Gastrocnemius medialis (tissue), 4 donors: ENCODE results near the gene ORAI2. TPM values are rescaled to one million over a fixed set of nuclear protein-coding genes. Genes with fewer than 3 reads are reported as not detected.
"Not testable (repeated sequence)": the region's sequence is repeated elsewhere in the genome, so short reads cannot be mapped to it uniquely, and the experiment has no call there.

Experiments used
- ATAC-seq, 2 donors: fragments of 150-250 bp; one replicate each; pipeline ENCODE4 v1.9.1; 2016
- DNase-seq, 2 donors: peaks; one replicate each; pipeline ENCODE4 v3.0.0-alpha.2; 2019
- H3K27ac ChIP-seq, 4 donors: fragments of 200-600 bp; sonication (generic); 1 replicate in 1 of 4; 2 replicates in 3 of 4; pipeline ENCODE4 v1.5.1; 2016 to 2018; ENCODE audit warnings: mild to moderate bottlenecking in 2 of 4, moderate library complexity in 1 of 4
- H3K27me3 ChIP-seq, 3 donors: fragments of 200-600 bp; sonication (generic) in 2 of 3; 1 replicate in 1 of 3; 2 replicates in 2 of 3; pipeline versions ENCODE4 v1.5.1 to v1.6.0; 2016 to 2019; ENCODE audit warnings: mild to moderate bottlenecking in 1 of 3, moderate library complexity in 1 of 3
- H3K36me3 ChIP-seq, 2 donors: fragments of 200-600 bp; sonication (generic) in 1 of 2; one replicate each; pipeline ENCODE4 v1.5.1; 2017 to 2018
- H3K4me1 ChIP-seq, 2 donors: fragments of 200-600 bp; sonication (generic) in 1 of 2; one replicate each; pipeline ENCODE4 v1.5.1; 2016 to 2017; ENCODE audit warnings: mild to moderate bottlenecking in 2 of 2
- H3K4me3 ChIP-seq, 4 donors: fragments of 200-600 bp; sonication (generic) in 3 of 4; 1 replicate in 1 of 4; 2 replicates in 3 of 4; pipeline ENCODE4 v1.5.1; 2016 to 2019; ENCODE audit warnings: mild to moderate bottlenecking in 2 of 4
- H3K9me3 ChIP-seq, 3 donors: fragments of 200-600 bp; sonication (generic) in 2 of 3; 1 replicate in 1 of 3; 2 replicates in 2 of 3; pipeline ENCODE4 v1.5.1; 2016 to 2019
- in situ Hi-C, 4 donors: fragments of 200-750 bp; cut with MboI; loops; one replicate each; pipeline versions ENCODE4 v1.15.0 to v1.8.0; 2017; ENCODE audit warnings: low sequenced_read_pairs in 4 of 4
- intact Hi-C: fragments of 100-400 bp; cut with DNase I; formaldehyde crosslinking; loops from one replicate; pipeline ENCODE4 v1.15.1; 2023; ENCODE audit warnings: low total_unique reads
- microRNA-seq, 2 donors: library from miRNA; unstranded; fragments of <30 nt; microRNA quantifications; one replicate each; pipeline ENCODE4, GENCODE V29; 2016; ENCODE audit warnings: borderline replicate concordance in 2 of 2
- total RNA-seq, 4 donors: library from RNA; depleted of rRNA; stranded (reverse); fragments of >200 nt; gene quantifications; one replicate each; pipeline versions ENCODE4 v1.1.0 to v1.2.3, GENCODE V29; 2016

Gene ORAI2
- total RNA-seq, 4 donors from 2014 or later, result 1.8 to 4.1 (median 2.3) TPM

DNA sequence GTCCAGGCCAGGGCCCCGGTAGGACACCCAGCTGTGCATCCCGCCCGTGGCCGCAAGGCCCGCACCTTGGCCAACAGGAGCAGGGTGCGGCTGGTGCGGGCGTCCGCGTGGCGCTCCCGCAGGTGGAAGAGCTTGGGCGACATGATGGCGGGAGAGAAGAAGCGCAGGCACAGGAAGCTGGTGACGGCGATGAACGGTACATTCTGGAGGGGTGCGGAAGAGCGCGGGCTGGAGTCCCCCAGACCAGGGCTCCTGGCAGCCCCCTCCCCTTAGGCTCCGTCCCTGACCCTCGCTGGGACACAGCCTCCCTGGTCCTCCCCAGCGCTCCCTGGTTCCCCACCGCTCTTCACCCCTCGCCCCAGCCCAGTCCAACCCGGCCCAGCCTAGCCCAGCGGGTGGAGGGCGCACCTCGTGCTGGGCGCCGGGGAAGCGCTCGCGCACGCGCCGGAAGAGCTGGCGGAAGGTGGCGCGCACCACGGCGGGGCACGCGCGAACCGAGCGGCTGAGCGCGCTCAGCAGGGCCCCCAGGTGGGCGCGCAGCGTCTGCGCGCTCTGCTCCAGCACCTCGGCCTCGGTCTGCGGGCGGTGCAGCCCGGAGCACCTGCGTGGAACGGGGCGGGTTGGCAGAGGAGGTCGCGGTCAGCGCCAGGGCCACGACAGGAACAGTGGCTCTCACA is 61.2 kb downstream of the ORAI2 start:
- ATAC-seq, DNase-seq, H3K27ac ChIP-seq, H3K4me1 ChIP-seq, H3K27me3 ChIP-seq, H3K36me3 ChIP-seq, in situ Hi-C loops, H3K4me3 ChIP-seq, H3K9me3 ChIP-seq, intact Hi-C loops: not testable (repeated sequence)

DNA sequence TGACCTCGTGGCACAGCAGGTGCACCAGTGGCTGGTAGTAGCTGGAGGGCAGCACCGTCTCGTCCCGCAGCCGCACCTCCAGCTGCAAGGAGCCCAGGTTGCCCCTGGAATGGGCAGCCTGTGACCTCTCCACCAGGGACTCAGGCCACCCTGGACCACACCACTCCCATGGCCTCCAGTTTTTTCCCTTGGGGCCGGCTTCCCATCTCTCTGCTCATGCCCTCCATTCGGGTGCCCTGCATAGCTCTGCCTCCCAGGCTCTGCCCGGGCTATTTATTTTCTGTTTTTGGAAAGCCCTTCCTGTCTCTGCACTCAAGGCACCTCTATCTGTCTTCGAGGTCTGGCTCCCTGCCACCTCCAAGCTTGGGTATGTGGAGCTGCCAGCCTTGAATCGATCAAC is 63.5 kb downstream of the ORAI2 start:
- ATAC-seq, intact Hi-C loops, H3K36me3 ChIP-seq, H3K4me3 ChIP-seq, H3K4me1 ChIP-seq, in situ Hi-C loops, H3K9me3 ChIP-seq, H3K27me3 ChIP-seq: not testable (repeated sequence)
- H3K27ac ChIP-seq, result peak overlapping the region; percentile 26 to 60 (median 48)
- DNase-seq, result peak in 1 of 2 donors; percentile 7

DNA sequence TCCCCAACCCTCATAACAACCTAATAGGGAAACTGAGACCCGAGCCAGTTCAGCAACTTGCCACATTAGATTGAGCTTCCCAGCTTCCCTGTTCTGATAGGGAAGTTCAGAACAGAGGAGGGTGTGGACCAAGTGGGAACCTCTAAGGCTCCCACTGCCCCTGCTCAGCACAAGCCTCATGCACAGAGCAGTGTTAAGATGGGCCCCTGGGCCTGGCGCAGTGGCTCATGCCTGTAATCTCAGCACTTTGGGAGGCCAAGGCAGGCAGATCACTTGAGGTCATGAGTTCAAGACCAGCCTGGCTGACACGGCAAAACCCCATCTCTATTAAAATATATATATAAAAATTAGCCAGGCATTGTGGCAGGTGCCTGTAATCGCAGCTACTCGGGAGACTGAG is 63.9 kb downstream of the ORAI2 start:
- H3K4me1 ChIP-seq, H3K27me3 ChIP-seq, H3K9me3 ChIP-seq, intact Hi-C loops, H3K4me3 ChIP-seq, in situ Hi-C loops, H3K36me3 ChIP-seq, ATAC-seq: not testable (repeated sequence)
- H3K27ac ChIP-seq, result peak overlapping the region in 3 of 4 donors; percentile 55 to 64 (median 60)
- peak in 1 of 2 donors; percentile 12 for DNase-seq

DNA sequence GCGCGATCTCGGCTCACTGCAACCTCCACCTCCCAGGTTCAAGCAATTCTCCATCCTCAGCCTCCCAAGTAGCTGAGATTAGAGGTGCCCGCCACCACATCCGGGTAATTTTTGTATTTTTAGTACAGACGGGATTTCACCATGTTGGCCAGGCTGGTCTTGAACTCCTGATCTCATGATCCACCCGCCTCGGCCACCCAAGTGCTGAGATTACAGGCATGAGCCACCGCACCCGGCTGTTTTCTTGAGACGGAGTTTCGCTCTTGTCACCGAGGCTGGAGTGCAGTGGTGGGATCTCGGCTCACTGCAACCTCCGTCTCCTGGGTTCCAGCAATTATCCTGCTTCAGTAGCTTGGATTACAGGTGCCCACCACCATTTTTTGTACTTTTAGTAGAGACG is 64.9 kb downstream of the ORAI2 start:
- in situ Hi-C loops, intact Hi-C loops, ATAC-seq, H3K4me3 ChIP-seq, H3K4me1 ChIP-seq, DNase-seq, H3K9me3 ChIP-seq, H3K36me3 ChIP-seq, H3K27me3 ChIP-seq: not testable (repeated sequence)
- peak overlapping the region in 2 of 4 donors; percentile 39 to 66 for H3K27ac ChIP-seq

DNA sequence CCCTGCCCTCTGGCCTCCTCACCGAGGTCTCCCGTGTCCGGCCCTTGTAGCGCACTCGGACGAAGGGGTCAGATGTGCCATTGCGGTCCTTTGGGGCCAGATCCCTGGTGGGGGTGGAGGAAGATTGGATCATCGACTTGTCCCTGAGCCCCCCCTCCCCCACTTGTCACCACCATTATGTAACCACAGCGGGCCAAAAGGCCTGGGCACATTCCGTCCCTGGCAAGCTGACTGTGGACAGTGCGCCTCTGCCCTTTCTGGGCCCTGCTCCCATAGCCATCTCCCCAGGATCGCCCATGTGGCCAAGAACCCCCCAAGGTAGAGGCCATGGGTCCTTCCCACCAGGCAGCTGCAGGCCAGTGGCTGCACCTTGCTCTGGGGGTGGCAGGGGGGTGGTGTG is 69.8 kb downstream of the ORAI2 start:
- H3K9me3 ChIP-seq, H3K36me3 ChIP-seq, H3K4me3 ChIP-seq, intact Hi-C loops, H3K27ac ChIP-seq, in situ Hi-C loops, H3K4me1 ChIP-seq, DNase-seq, H3K27me3 ChIP-seq: not testable (repeated sequence)
- peak; percentile 59 to 69 for ATAC-seq

DNA sequence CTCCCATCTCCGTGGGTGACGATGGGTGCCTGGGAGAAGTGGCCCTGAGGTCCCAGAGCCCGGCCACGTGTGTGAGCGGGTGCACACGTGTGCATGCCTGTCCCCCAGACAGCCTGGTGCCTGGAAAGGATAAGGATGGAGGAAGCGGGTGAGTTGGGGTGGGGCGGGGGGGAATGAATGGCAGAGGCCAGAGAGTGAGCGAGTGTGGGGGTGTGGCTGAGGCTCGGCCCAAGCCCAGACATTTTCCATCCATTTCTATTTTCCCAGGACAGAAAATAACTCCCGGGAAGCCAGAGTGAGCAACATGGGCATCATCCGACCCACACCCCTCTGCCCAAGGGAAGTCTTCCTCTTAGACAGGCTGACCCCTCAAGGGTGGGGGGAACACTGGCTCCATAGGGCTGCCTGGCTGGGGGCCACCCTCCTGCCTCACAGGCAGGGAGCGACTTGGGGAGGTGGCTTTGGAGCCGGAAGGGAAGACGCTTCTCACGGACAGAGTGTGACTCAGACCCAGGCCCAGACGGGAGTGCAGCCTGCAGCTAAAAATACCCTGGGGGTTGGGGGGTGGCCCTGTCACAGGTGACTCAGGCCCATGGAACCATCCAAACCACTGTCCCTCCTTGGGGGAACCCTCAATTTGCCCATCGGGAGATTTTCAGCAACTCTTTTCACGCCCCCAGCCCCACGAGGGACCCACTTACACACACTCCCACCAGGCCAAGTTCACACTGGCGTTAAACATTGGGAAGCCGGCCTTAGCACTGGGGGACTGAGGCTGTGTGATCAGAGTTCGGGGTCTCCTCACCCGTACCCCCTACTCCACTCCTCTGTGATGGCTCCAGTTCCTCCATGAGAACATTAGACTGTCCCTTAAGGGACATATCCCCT is 72.2 kb downstream of the ORAI2 start:
- ATAC-seq (peak; percentile 57 to 71), DNase-seq (peak in 1 of 2 donors; percentile 40)
- H3K27ac ChIP-seq, result peak overlapping the region; percentile 81 to 87 (median 85)
- H3K4me1 ChIP-seq, H3K4me3 ChIP-seq, in situ Hi-C loops, intact Hi-C loops, H3K9me3 ChIP-seq, H3K27me3 ChIP-seq, H3K36me3 ChIP-seq: not testable (repeated sequence)

Small RNA genes within 50 kb of the gene (microRNA-seq; reads per million reads assigned to microRNA genes)
- gene MIR4467, result 0 to 2.4 reads per million in 2 donors
- 0 to 0.85 reads per million in 2 donors for gene MIR5090
- gene MIR548O, result 0 reads per million in 2 donors

Other genes with a start within 250 kb of the ORAI2 start
- 10 to 100 TPM; 32.7 to 62.0 (median 43.5) TPM for gene SH2B2, start 146.7 kb upstream of the ORAI2 start, total RNA-seq
- gene SPDYE6, start 77.1 kb upstream of the ORAI2 start, total RNA-seq, result not detected
- gene PRKRIP1, start 37.2 kb upstream of the ORAI2 start, total RNA-seq, result 10 to 100 TPM in 3 of 4 donors, 1 to 10 TPM in 1; 6.1 to 22.1 (median 13.4) TPM
- 10 to 100 TPM in 2 of 4 donors, 1 to 10 TPM in 2; 8.7 to 15.1 (median 10.9) TPM for gene ALKBH4, start 31.3 kb downstream of the ORAI2 start, total RNA-seq
- 10 to 100 TPM in 3 of 4 donors, 1 to 10 TPM in 1; 7.5 to 24.5 (median 18.0) TPM for gene LRWD1, start 31.4 kb downstream of the ORAI2 start, total RNA-seq
- 10 to 100 TPM; 25.7 to 67.9 (median 51.6) TPM for gene POLR2J, start 45.3 kb downstream of the ORAI2 start, total RNA-seq
- 100 to 1,000 TPM in 2 of 4 donors, 10 to 100 TPM in 2; 38.0 to 127 (median 86.0) TPM for gene RASA4B, start 84.2 kb downstream of the ORAI2 start, total RNA-seq
- 1 to 10 TPM in 2 of 4 donors, not detected in 2; 1.6 to 3.0 TPM for gene UPK3BL2, start 110.1 kb downstream of the ORAI2 start, total RNA-seq
- gene SPDYE2, start 117.7 kb downstream of the ORAI2 start, total RNA-seq, result not detected
- 10 to 100 TPM in 2 of 4 donors, 1 to 10 TPM in 2; 1.1 to 17.4 (median 8.5) TPM for gene POLR2J3, start 139.0 kb downstream of the ORAI2 start, total RNA-seq
- 100 to 1,000 TPM in 3 of 4 donors, 10 to 100 TPM in 1; 52.4 to 329 (median 177) TPM for gene RASA4, start 183.2 kb downstream of the ORAI2 start, total RNA-seq
- 10 to 100 TPM in 3 of 4 donors, 1 to 10 TPM in 1; 6.1 to 18.7 (median 15.1) TPM for gene UPK3BL1, start 209.2 kb downstream of the ORAI2 start, total RNA-seq
- not detected for gene SPDYE2B, start 216.7 kb downstream of the ORAI2 start, total RNA-seq
- gene POLR2J2, start 238.1 kb downstream of the ORAI2 start, total RNA-seq, result 1 to 10 TPM in 1 of 4 donors, under 1 TPM in 2, not detected in 1; 0.59 to 2.9 (median 0.80) TPM